PC-9 (cell line): ENCODE measurements around the gene TMEM171. TPM values are rescaled to one million over a fixed set of nuclear protein-coding genes. Genes with fewer than 3 reads are reported as not detected.

Experiments used
- BruUV-seq: library from RNA; stranded (reverse); fragments of 400-500 nt; replicated peaks from 2 replicates; lab custom pipeline; 2021; lab: Mats Ljungman, UMichigan
- CTCF ChIA-PET: fragments of 300-600 bp; sonication (Branson Sonifier 250); formaldehyde crosslinking; loops from one replicate; lab custom pipeline; 2022; ENCODE audit warnings: antibody characterized with exemption; lab: Charles Lee
- POLR2A ChIA-PET: fragments of 300-600 bp; sonication (Branson Sonifier 250); formaldehyde crosslinking; loops from one replicate; lab custom pipeline; 2022; ENCODE audit warnings: antibody characterized with exemption; ENCODE audit not compliant: unreplicated experiment; lab: Charles Lee
- DNase-seq, 2 experiments: peaks; one replicate each; pipeline versions ENCODE4 v3.0.0 to v3.0.0-alpha.2; 2015 to 2022; ENCODE audit warnings: mixed read lengths in 1 of 2
- H2AFZ ChIP-seq: fragments of 200-600 bp; sonication (generic); 2 replicates; pipeline ENCODE4 v1.8.1; 2017; ENCODE audit warnings: antibody characterized with exemption
- H3F3A ChIP-seq: fragments of 200-600 bp; sonication (generic); 2 replicates; pipeline ENCODE4 v1.8.1; 2017; ENCODE audit warnings: antibody characterized with exemption, mild to moderate bottlenecking, low read depth; ENCODE audit not compliant: insufficient read depth
- H3K27ac ChIP-seq: fragments of 200-600 bp; sonication (generic); 2 replicates; pipeline ENCODE4 v1.6.1; 2016; ENCODE audit warnings: mixed run types
- H3K27me3 ChIP-seq: fragments of 200-600 bp; sonication (generic); 2 replicates; pipeline ENCODE4 v1.6.1; 2016; ENCODE audit warnings: low read depth, mixed run types; ENCODE audit not compliant: insufficient read depth
- H3K36me3 ChIP-seq: fragments of 200-600 bp; sonication (generic); 2 replicates; pipeline ENCODE4 v1.6.1; 2016; ENCODE audit warnings: low read depth, mixed run types
- H3K4me1 ChIP-seq: fragments of 200-600 bp; sonication (generic); replicated peaks from 2 replicates; pipeline ENCODE4 v1.6.1; 2016; ENCODE audit warnings: mixed run types; ENCODE audit not compliant: insufficient read depth
- H3K4me2 ChIP-seq: fragments of 200-600 bp; sonication (generic); 2 replicates; pipeline ENCODE4 v1.6.1; 2017; ENCODE audit warnings: mixed run types
- H3K4me3 ChIP-seq: fragments of 200-600 bp; sonication (generic); 2 replicates; pipeline ENCODE4 v1.6.1; 2016; ENCODE audit warnings: mixed run types
- H3K79me2 ChIP-seq: fragments of 200-600 bp; sonication (generic); 2 replicates; pipeline ENCODE4 v1.6.1; 2017; ENCODE audit warnings: low read depth, mixed run types
- H3K9me2 ChIP-seq: fragments of 200-600 bp; sonication (generic); 2 replicates; pipeline ENCODE4 v1.8.1; 2017; ENCODE audit warnings: mild to moderate bottlenecking; ENCODE audit not compliant: insufficient read depth
- H3K9me3 ChIP-seq: fragments of 200-600 bp; sonication (generic); 2 replicates; pipeline ENCODE4 v1.8.1; 2016; ENCODE audit warnings: low read depth; ENCODE audit not compliant: insufficient read depth
- H4K20me1 ChIP-seq: fragments of 200-600 bp; sonication (generic); 2 replicates; pipeline ENCODE4 v1.8.1; 2017; ENCODE audit not compliant: insufficient read depth
- EZH2 ChIP-seq: fragments of 200-600 bp; sonication (generic); IDR thresholded peaks from 2 replicates; pipeline ENCODE4 v1.8.0; 2017; ENCODE audit warnings: antibody characterized with exemption, low read depth
- intact Hi-C: fragments of 100-400 bp; cut with micrococcal nuclease; formaldehyde crosslinking; loops from one replicate; pipeline ENCODE4 v1.10.0; 2022; ENCODE audit not compliant: unreplicated experiment
- total RNA-seq: library from RNA; stranded (reverse); gene quantifications from 2 replicates; pipeline ENCODE4 v1.2.3, GENCODE V29; 2021
- TF ChIP-seq, protein P1 (sequence below): fragments of 200-600 bp; sonication (generic); conservative IDR thresholded peaks from 2 replicates; pipeline ENCODE4 v1.6.1; 2017; ENCODE audit warnings: mixed run types, antibody characterized with exemption, mild to moderate bottlenecking, moderate library complexity

TMEM171 gene
- total RNA-seq, 1 experiment from 2014 or later = 7.8 TPM

- no TSS peak for BruUV-seq
- ChIA-PET POLR2A (no interaction called here), CTCF (no interaction called here)
- H2AFZ ChIP-seq = no peak overlapping the region
- no peak overlapping the region for H3K4me3 ChIP-seq
- no peak for DNase-seq
- no peak overlapping the region for H3K4me2 ChIP-seq
- no peaks in the 10 kb centered on the region for H4K20me1 ChIP-seq
- TF ChIP-seq, protein P1, sequence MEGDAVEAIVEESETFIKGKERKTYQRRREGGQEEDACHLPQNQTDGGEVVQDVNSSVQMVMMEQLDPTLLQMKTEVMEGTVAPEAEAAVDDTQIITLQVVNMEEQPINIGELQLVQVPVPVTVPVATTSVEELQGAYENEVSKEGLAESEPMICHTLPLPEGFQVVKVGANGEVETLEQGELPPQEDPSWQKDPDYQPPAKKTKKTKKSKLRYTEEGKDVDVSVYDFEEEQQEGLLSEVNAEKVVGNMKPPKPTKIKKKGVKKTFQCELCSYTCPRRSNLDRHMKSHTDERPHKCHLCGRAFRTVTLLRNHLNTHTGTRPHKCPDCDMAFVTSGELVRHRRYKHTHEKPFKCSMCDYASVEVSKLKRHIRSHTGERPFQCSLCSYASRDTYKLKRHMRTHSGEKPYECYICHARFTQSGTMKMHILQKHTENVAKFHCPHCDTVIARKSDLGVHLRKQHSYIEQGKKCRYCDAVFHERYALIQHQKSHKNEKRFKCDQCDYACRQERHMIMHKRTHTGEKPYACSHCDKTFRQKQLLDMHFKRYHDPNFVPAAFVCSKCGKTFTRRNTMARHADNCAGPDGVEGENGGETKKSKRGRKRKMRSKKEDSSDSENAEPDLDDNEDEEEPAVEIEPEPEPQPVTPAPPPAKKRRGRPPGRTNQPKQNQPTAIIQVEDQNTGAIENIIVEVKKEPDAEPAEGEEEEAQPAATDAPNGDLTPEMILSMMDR = no peak
- no peak for TF ChIP-seq EZH2
- H3K27me3 ChIP-seq = no peaks in the 10 kb centered on the region
- H3K9me3 ChIP-seq = no peaks in the 10 kb centered on the region; the same call in 1 of the 2 replicates
- no peaks in the 10 kb centered on the region for H3K9me2 ChIP-seq
- H3K79me2 ChIP-seq = no peaks in the 10 kb centered on the region
- no peaks in the 10 kb centered on the region for H3K36me3 ChIP-seq
- intact Hi-C loops = no loop called here
- H3K4me1 ChIP-seq = no peaks in the 10 kb centered on the region
- H3F3A ChIP-seq = no peaks in the 10 kb centered on the region
- no peak overlapping the region for H3K27ac ChIP-seq
Observed at GRCh38 chr5:73142035-73142434, 21.7 kb downstream of the TMEM171 start.

DNA sequence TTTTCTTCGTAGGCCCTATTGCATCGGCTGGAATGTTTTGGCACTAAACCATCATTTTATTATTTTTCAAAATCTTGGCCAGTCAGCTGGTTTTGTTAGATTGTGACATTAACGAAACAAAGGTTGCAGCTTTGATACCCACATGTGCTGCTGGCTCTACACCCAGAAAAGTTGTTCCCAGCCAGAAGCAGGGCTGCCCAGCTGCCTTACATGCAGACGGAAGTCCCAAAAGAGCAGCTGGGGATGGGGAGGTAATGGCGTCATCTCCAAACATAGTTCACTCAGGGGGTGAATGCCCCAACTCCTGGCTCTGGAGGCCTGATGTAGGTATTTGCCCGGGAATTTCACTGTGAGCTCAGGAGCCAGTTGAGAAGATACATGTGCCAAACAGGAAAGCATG lies 23.3 kb downstream of the TMEM171 start:
- no peak overlapping the region for H3K27ac ChIP-seq
- H2AFZ ChIP-seq = no peak overlapping the region
- no peaks in the 10 kb centered on the region for H4K20me1 ChIP-seq
- ChIA-PET POLR2A (no interaction called here), CTCF (interaction anchor here (0.6 kb wide), 1 partner anchor 68 kb away, joined by 3 read pairs; no protein-coding TSS in a partner anchor)
- H3K4me2 ChIP-seq = no peak overlapping the region
- H3F3A ChIP-seq = no peaks in the 10 kb centered on the region
- no peaks in the 10 kb centered on the region for H3K79me2 ChIP-seq
- no peaks in the 10 kb centered on the region for H3K4me1 ChIP-seq
- no peaks in the 10 kb centered on the region for H3K27me3 ChIP-seq
- H3K9me3 ChIP-seq = no peaks in the 10 kb centered on the region; the same call in 1 of the 2 replicates
- no peak overlapping the region for H3K4me3 ChIP-seq
- DNase-seq = no peak
- intact Hi-C loops = no loop called here
- H3K9me2 ChIP-seq = no peaks in the 10 kb centered on the region
- no peak for TF ChIP-seq EZH2
- TF ChIP-seq, protein P1 = no peak
- no peaks in the 10 kb centered on the region for H3K36me3 ChIP-seq
- BruUV-seq = no TSS peak

GRCh38 chr5:73149540-73149939 lies 29.2 kb downstream of the TMEM171 start:
- H2AFZ ChIP-seq = no peak overlapping the region
- no peaks in the 10 kb centered on the region for H3K79me2 ChIP-seq
- DNase-seq = no peak
- CTCF ChIA-PET = no interaction called here
- no peak overlapping the region for H3K4me2 ChIP-seq
- no peaks in the 10 kb centered on the region for H3F3A ChIP-seq
- H3K4me1 ChIP-seq = no peaks in the 10 kb centered on the region
- no peaks in the 10 kb centered on the region for H4K20me1 ChIP-seq
- POLR2A ChIA-PET = interaction anchor here (0.6 kb wide), 1 partner anchor 194 kb away, joined by 4 read pairs; no protein-coding TSS in a partner anchor
- TF ChIP-seq, protein P1 = no peak
- TF ChIP-seq EZH2 = no peak
- BruUV-seq = no TSS peak
- no peaks in the 10 kb centered on the region for H3K36me3 ChIP-seq
- H3K27ac ChIP-seq = no peak overlapping the region
- H3K27me3 ChIP-seq = no peaks in the 10 kb centered on the region
- no peaks in the 10 kb centered on the region; the same call in 1 of the 2 replicates for H3K9me3 ChIP-seq
- H3K9me2 ChIP-seq = no peaks in the 10 kb centered on the region
- no peak overlapping the region for H3K4me3 ChIP-seq
- intact Hi-C loops = no loop called here
